Skeletal muscle cell (primary cell): ENCODE results near the gene SLFN5.
A peak's percentile ranks its signal among the peaks of the same experiment; 100 is the strongest.
"Not testable (repeated sequence)": the region's sequence is repeated elsewhere in the genome, so short reads cannot be mapped to it uniquely, and the experiment has no call there.

Source experiments
- DNase-seq: peaks from one replicate; pipeline ENCODE4 v3.0.0-alpha.2; 2010; ENCODE audit warnings: low read depth
- H3K4me3 ChIP-seq: 2 replicates; pipeline ENCODE4 v1.5.1; 2011; ENCODE audit warnings: low read depth, mild to moderate bottlenecking, control low read depth, low read length, moderate library complexity

Gene SLFN5

GRCh38 chr17:35284955-35285354 is 42.1 kb downstream of the SLFN5 start:
- no peak for DNase-seq
- H3K4me3 ChIP-seq, result no peak overlapping the region

GRCh38 chr17:35286120-35286781 is 43.4 kb downstream of the SLFN5 start:
- no peak overlapping the region for H3K4me3 ChIP-seq
- DNase-seq, result no peak

- H3K4me3 ChIP-seq, result no peak overlapping the region
- no peak for DNase-seq
Measured at GRCh38 chr17:35287286-35287811, 44.5 kb downstream of the SLFN5 start.

- no peak overlapping the region for H3K4me3 ChIP-seq
- no peak for DNase-seq
Measured at GRCh38 chr17:35289222-35289621, 46.4 kb downstream of the SLFN5 start.

- no peak overlapping the region for H3K4me3 ChIP-seq
- no peak for DNase-seq
Measured at GRCh38 chr17:35291802-35292201, 48.9 kb downstream of the SLFN5 start.

- no peak overlapping the region for H3K4me3 ChIP-seq
- DNase-seq, result no peak
Measured at GRCh38 chr17:35293151-35293847, 50.4 kb downstream of the SLFN5 start.

GRCh38 chr17:35294756-35295155 is 51.9 kb downstream of the SLFN5 start:
- DNase-seq, result no peak
- H3K4me3 ChIP-seq, result no peak overlapping the region

GRCh38 chr17:35295686-35296085 is 52.8 kb downstream of the SLFN5 start:
- no peak overlapping the region for H3K4me3 ChIP-seq
- no peak for DNase-seq

- no peak for DNase-seq
- H3K4me3 ChIP-seq, result no peak overlapping the region
Measured at GRCh38 chr17:35297666-35298065, 54.8 kb downstream of the SLFN5 start.

GRCh38 chr17:35298639-35299038 is 55.8 kb downstream of the SLFN5 start:
- no peak overlapping the region for H3K4me3 ChIP-seq

GRCh38 chr17:35299135-35299534 is 56.3 kb downstream of the SLFN5 start:
- H3K4me3 ChIP-seq, result no peak overlapping the region
- no peak for DNase-seq

More at GRCh38 chr17:35298639-35299038, 55.8 kb downstream of the SLFN5 start:
- no peak for DNase-seq

GRCh38 chr17:35309345-35309744 is 66.5 kb downstream of the SLFN5 start:
- DNase-seq, H3K4me3 ChIP-seq: not testable (repeated sequence)

- no peak for DNase-seq
- no peak overlapping the region for H3K4me3 ChIP-seq
Measured at GRCh38 chr17:35312346-35312745, 69.5 kb downstream of the SLFN5 start.

GRCh38 chr17:35312790-35313711 is 70.2 kb downstream of the SLFN5 start:
- H3K4me3 ChIP-seq, result no peak overlapping the region
- peak; percentile 27 for DNase-seq

- DNase-seq, result no peak
- H3K4me3 ChIP-seq, result no peak overlapping the region
Measured at GRCh38 chr17:35313875-35314409, 71.1 kb downstream of the SLFN5 start.

GRCh38 chr17:35314415-35315216 is 71.7 kb downstream of the SLFN5 start:
- DNase-seq, result no peak
- no peak overlapping the region for H3K4me3 ChIP-seq

GRCh38 chr17:35315283-35315682 is 72.4 kb downstream of the SLFN5 start:
- DNase-seq, result peak; percentile 78
- H3K4me3 ChIP-seq, result no peak overlapping the region

- DNase-seq, result no peak
- H3K4me3 ChIP-seq, result no peak overlapping the region
Measured at GRCh38 chr17:35315971-35316370, 73.1 kb downstream of the SLFN5 start.

GRCh38 chr17:35322749-35323148 is 79.9 kb downstream of the SLFN5 start:
- DNase-seq, result no peak
- no peak overlapping the region for H3K4me3 ChIP-seq
